ENCODE data around the gene DYNLRB2.

The DYNLRB2 gene

GRCh38 chr16:80546249-80546648 lies 5.5 kb downstream of the DYNLRB2 start:
- Histone ChIP-seq H4K20me1 (ENCODE audit: insufficient read depth) (no peaks in the 10 kb centered on the region), H3K4me3 (IDR thresholded peaks at IDR 0.05; ENCODE audit: insufficient read depth, low read depth, low read length) (no peak overlapping the region), H2AFZ (ENCODE audit: low read depth) (no peak overlapping the region), H3K9ac (no peak overlapping the region), H3K4me2 (no peak overlapping the region), H3K27me3 (ENCODE audit: insufficient read depth, low read depth) (no peaks in the 10 kb centered on the region), H3K36me3 (ENCODE audit: insufficient read depth) (no peaks in the 10 kb centered on the region), H3K79me2 (ENCODE audit: insufficient read depth, low read depth) (no peaks in the 10 kb centered on the region), H3K27ac (no peak overlapping the region), H3K4me1 (ENCODE audit: low read depth, poor library complexity, severe bottlenecking) (peaks cover 5% of the 10 kb centered on the region)
- TF ChIP-seq CTCF (conservative IDR thresholded peaks at IDR 0.05; ENCODE audit: low read depth, low read length), result no peak

- no peaks in the 10 kb centered on the region for H3K27me3 ChIP-seq (ENCODE audit: insufficient read depth, low read depth)
- H4K20me1 ChIP-seq (ENCODE audit: insufficient read depth), result no peaks in the 10 kb centered on the region
- no peaks in the 10 kb centered on the region for H3K36me3 ChIP-seq (ENCODE audit: insufficient read depth)
- H2AFZ ChIP-seq (ENCODE audit: low read depth), result no peak overlapping the region
- no peak overlapping the region for H3K27ac ChIP-seq
- no peak overlapping the region for H3K4me2 ChIP-seq
- H3K4me3 ChIP-seq (IDR thresholded peaks at IDR 0.05; ENCODE audit: insufficient read depth, low read depth, low read length), result no peak overlapping the region
- H3K9ac ChIP-seq, result no peak overlapping the region
- H3K4me1 ChIP-seq (ENCODE audit: low read depth, poor library complexity, severe bottlenecking), result peaks cover 5% of the 10 kb centered on the region
- H3K79me2 ChIP-seq (ENCODE audit: insufficient read depth, low read depth), result no peaks in the 10 kb centered on the region
- TF ChIP-seq CTCF (conservative IDR thresholded peaks at IDR 0.05; ENCODE audit: low read depth, low read length), result no peak
Observed at GRCh38 chr16:80547145-80547544, 6.4 kb downstream of the DYNLRB2 start.

- Histone ChIP-seq H4K20me1 (ENCODE audit: insufficient read depth) (no peaks in the 10 kb centered on the region), H3K4me3 (IDR thresholded peaks at IDR 0.05; ENCODE audit: insufficient read depth, low read depth, low read length) (no peak overlapping the region), H3K79me2 (ENCODE audit: insufficient read depth, low read depth) (no peaks in the 10 kb centered on the region), H3K9ac (no peak overlapping the region), H3K27me3 (ENCODE audit: insufficient read depth, low read depth) (no peaks in the 10 kb centered on the region), H2AFZ (ENCODE audit: low read depth) (no peak overlapping the region), H3K4me1 (ENCODE audit: low read depth, poor library complexity, severe bottlenecking) (no peaks in the 10 kb centered on the region), H3K27ac (no peak overlapping the region), H3K4me2 (no peak overlapping the region), H3K36me3 (ENCODE audit: insufficient read depth) (no peaks in the 10 kb centered on the region)
- no peak for TF ChIP-seq CTCF (conservative IDR thresholded peaks at IDR 0.05; ENCODE audit: low read depth, low read length)
Observed at GRCh38 chr16:80552277-80552676, 11.5 kb downstream of the DYNLRB2 start.

- H3K9ac ChIP-seq, result no peak overlapping the region
- no peak overlapping the region for H3K4me2 ChIP-seq
- H3K4me3 ChIP-seq (IDR thresholded peaks at IDR 0.05; ENCODE audit: insufficient read depth, low read depth, low read length), result no peak overlapping the region
Observed at GRCh38 chr16:80554033-80554432, 13.2 kb downstream of the DYNLRB2 start.

More at GRCh38 chr16:80554033-80554432, 13.2 kb downstream of the DYNLRB2 start:
- H2AFZ ChIP-seq (ENCODE audit: low read depth), result no peak overlapping the region
- H4K20me1 ChIP-seq (ENCODE audit: insufficient read depth), result no peaks in the 10 kb centered on the region
- no peaks in the 10 kb centered on the region for H3K79me2 ChIP-seq (ENCODE audit: insufficient read depth, low read depth)
- TF ChIP-seq CTCF (conservative IDR thresholded peaks at IDR 0.05; ENCODE audit: low read depth, low read length), result no peak
- H3K27me3 ChIP-seq (ENCODE audit: insufficient read depth, low read depth), result no peaks in the 10 kb centered on the region
- no peaks in the 10 kb centered on the region for H3K36me3 ChIP-seq (ENCODE audit: insufficient read depth)
- no peak overlapping the region for H3K27ac ChIP-seq
- no peaks in the 10 kb centered on the region for H3K4me1 ChIP-seq (ENCODE audit: low read depth, poor library complexity, severe bottlenecking)

Data from KMS-11 (cell line).